Ammon's horn (tissue), 1 donor: Measurements from ENCODE around the gene UNC5A.

Source experiments
- DNase-seq: peaks from one replicate; pipeline ENCODE4 v3.0.0-alpha.2; 2016; ENCODE audit warnings: low spot score

The UNC5A gene

DNA sequence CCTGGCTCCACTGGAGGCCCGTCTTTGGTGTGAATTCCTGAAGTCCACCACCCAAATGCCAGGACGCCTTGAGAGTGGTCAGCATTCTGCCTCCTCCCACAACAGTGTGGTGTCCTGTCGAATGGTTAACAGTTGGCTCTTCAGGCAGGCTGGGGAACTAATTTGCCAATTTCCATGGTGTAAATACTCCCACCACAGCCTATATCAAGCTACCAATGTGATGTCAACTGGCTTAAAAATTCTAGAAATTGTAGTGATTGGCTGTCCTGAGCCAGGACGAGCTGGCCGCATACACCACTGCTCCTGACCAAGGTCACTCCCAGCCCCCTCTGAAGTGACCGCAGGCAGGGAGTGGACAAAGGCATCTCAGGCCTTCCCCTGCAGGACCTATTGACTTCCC, 11.1 kb downstream of the UNC5A start:
- no peak for DNase-seq

DNA sequence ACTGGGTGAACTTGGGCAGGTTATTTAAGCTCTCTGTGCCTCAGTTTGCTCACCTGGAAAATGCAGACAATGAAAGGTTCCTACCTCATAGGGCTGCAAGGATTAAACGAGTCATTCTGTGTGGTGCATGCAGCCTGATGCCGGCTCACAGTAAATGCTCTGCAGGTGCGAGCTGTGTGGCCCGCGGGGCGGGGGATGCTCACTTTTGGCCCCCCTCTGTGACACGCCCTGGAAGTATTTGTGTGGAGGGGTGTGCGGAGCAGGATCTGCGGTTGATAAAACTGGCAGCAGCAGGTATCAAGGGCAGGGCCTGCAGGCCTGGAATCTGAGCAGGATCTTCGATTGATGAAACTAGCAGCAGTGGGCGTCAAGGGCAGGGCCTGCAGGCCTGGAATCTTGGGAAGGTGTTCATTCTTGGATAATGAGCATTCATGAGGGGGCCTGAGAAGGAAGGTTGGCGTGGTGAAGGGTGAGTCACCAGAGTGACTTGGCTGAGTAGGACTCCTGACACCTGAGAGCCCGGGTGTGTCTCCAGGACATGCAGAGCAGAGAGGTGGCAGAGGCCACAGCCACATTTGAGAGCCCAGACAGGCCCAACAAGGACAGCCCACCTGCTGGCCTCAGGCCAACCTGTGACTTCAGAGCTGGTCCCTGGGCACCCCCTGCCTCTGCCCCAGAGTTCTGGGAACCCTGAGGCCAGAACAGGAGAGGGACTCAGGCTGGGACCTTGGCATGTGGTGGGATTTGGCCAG, 11.9 kb downstream of the UNC5A start:
- DNase-seq = no peak

DNA sequence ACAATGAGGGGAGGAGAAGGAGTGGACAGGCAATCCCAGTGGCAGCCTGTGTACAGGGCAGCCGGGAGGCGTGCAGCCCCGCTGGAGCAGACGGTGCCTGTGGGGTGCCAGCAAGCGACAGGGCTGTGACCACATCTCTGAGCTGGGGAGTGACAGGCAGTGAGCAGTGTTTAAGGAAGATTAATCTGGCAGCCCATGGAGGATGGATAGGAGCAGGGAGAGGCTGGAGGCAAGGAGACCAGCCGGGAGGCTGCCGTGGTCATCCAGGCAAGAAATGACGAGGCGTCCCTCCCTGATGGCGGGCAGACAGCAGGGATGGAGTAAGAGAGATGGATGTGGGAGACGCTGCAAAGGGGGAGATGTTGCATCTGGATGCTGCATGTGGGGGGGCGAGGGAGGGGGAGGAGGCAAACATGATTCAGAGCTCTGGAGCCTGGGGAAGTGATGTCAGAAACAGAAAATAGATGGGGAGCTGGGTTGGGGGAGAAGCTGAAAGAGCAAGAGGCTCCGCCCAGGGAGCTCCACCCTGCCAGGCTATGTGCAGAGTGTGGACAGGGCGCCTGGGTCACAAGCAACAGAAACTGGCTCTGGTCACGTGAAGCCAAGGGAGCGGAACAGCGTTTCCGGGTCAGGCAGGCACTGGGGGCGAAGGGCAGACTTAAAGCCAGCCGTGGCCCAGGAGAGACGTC, 12.6 kb downstream of the UNC5A start:
- DNase-seq = no peak

DNA sequence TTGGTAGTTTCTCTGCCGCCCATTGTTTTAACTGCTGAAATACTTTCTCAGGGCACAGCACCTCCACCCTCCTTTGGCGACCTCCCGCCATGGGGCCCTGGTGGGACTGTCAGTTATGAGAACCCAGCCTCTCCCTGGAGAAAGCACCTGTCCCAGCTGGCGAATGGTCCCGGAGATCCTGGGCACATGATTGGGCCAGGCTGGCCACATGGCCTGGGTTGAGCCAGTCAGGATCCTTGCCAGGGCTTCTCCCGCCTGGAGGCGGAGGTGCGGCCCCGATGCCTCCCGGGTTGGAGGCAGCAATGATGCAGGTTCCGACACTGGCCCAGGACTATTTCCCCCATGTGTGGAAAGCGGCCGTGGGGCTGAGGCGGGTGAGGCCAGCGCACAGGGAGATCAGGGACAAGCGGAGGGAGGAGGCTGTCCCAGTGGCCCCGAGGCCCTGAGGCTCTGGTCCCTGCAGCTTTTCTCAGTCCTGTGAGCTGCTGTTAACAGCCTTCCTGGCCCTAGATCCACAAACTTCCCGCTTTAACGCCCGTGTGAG, 13.6 kb downstream of the UNC5A start:
- no peak for DNase-seq

DNA sequence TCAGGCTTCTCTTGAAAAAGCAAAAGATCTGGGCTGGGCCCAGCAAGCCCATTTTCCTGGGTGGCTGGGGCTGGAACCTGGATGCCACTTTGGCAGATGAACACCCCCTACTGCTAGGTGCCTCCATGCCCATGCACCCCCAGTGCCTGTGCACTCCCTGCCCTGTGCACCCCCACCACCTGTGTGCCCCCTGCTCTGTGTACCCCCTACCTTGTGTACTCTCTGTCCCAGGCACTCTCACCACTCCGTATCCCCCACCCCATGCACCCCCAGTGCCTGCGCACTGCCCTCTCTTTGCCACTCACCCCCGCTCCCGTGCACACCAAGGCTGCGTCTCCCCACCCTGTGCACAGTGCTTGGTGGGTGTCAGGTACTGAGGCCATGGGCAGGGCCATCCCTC, 14.2 kb downstream of the UNC5A start:
- no peak for DNase-seq

DNA sequence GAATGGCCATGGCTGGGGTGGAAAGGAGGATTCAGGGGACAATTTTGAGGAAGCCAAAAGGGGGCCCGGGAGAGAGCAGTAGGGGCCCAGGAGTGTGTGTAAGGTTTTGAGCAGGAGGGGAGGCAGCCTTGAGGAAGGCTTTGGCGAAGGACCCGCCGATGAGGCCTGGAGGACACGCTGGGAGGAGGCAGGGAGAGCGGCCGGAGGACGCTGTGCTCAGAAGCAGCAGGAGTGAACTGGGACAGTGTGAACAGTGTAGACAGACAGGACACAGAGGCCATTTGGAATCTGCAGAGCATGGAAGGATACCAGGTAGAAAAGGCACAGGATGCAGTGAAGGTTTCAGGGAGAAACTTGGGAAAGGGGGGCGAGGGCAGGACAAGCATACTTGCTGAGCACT, 14.9 kb downstream of the UNC5A start:
- no peak for DNase-seq

DNA sequence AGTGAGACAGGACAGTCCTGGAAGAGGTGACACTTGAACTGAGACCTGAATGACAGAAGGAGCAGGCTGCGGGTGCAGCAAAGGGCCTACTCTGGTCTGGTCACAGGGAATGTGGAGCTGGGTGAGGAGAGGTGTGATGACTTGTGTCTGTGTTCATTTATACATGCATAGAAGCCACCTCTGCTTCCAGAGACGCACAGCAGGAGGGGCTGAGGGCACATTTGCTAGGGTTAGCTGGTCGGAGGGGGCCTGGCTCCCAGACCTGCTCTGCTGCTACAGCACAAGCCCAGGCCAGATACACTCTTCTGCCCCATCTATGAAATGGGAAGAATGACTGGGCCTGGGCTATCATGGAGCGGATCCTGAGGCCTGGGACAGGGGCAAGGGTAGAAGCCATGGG, 15.6 kb downstream of the UNC5A start:
- DNase-seq = no peak

DNA sequence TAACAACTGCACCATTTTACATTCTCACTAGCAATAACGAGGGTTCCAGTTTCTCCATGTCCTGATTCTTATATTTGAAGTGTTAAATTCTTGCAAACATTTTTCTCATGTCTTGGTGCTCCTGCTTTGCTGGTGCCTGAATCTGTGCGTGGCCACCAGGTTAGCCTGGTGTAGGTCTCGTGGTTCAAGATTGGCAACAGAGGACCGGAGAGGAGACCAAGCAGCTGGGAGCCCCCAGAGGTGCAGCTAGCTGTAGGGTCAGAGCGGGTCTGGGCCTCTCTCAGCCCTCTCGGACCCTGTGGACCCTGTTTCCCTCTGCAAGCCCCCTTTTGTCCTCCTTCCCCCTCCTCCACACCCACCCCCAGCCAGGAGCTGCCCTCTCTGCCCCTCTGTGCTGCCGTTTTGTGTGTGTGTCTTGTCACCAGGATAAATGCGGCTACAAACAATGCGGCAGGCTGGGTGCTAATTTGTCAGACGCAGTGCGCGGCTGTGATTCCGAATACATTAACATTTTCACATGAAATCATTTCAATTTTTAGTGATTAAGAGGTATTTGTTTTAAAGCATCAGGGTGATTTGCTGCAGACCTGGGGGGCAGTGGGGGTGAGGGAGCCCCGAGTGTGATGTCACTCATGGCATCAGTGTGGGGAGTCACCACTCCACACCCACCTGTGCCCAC, 17.5 kb downstream of the UNC5A start:
- no peak for DNase-seq

DNA sequence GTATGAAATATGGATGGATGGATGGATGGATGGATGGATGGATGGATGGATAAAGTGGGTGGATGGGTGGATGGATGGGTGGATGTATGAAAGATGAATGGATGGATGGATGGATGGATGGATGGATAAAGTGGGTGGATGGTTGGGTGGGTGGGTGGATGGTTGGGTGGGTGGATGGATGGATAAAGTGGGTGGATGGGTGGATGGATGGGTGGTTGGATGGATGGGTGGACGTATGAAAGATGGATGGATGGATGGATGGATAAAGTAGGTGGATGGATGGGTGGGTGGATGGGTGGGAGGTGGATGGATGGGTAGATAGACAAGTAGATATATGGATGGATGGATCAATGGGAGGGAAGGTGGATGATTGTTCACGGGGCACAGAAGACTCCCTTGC, 19.0 kb downstream of the UNC5A start:
- DNase-seq = no peak

DNA sequence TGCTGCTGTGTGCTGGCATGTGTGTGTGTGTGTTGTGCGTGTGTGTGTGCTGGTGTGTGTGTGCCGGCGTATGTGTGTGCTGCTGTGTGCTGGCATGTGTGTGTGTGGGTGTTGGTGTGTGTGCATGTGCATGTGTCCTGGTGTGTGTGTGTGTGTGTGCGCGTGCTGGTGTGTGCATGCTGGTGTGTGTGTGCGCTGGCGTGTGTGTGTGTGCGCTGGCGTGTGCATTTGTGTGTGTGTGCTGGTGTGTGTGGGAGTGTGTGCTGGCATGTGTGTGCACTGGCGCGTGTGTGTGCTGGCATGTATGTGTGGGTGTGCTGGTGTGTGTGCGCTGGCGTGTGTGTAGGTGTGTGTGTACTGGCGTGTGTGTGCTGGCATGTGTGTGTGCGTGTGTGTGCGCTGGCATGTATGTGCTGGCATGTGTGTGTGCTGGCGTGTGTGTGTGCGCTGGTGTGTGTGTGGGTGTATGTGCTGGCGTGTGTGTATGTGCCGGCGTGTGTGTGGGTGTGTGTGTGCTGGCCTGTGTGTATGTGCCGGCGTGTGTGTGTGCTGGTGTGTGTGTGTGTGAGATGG, 20.1 kb downstream of the UNC5A start:
- no peak for DNase-seq

DNA sequence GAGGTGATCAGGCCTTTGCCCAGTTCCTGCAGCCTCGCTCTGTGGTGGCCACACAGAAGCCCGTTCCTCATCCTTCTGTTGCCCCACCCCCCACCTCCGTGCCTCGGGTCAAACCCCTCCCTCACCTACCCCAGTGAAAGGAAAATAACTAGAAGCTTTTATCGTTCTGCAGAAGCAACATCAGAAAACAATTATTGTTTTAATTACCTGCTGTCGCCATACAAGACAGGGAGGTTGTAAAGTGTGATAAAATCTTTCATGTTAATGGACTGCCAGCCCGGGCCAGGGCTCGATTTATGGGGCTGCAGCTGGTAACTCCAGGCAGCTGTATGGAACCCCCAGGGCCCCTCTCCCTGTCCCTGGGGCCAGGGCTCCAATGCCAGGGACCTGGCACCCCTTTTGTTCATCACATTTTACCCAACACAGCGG, 20.6 kb downstream of the UNC5A start:
- DNase-seq = no peak

DNA sequence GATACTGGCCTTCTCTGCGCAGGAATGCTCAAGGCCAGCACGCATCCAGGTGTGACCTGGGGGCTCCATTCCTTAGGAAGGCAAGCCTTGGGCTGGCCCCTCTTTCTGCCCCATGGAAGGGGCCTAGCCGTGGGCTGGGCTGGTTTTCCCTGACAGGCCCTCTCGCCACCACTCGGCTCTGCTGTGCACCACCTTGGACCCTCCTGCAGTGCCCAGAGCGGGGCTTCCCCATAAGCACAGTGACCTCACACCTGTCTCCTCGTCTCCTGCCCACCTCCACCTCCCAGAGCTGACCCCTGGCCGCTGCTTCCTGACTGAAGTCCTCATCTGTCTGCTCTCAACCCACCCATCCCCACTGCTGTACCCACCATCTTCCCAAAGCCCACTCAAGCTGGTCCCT, 21.1 kb downstream of the UNC5A start:
- no peak for DNase-seq

DNA sequence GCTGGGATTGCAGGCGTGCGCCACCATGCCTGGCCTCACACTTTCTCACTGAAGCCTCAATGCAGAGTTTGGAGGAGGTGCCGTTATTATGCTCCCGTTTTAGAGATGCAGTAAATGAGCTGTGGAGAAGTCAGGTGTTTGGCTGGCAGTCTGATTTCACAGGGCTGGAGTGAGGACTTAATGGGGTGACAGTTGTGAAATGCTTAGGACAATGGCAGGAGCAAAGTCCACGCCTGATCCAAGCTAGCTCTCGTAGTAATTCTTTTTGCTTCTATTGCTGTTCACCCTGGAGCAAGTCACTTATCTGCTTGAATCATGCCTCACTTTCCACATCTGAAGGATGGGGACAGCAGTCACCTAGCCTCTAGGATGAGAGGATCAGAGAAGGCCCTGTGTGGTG, 21.8 kb downstream of the UNC5A start:
- DNase-seq = no peak

DNA sequence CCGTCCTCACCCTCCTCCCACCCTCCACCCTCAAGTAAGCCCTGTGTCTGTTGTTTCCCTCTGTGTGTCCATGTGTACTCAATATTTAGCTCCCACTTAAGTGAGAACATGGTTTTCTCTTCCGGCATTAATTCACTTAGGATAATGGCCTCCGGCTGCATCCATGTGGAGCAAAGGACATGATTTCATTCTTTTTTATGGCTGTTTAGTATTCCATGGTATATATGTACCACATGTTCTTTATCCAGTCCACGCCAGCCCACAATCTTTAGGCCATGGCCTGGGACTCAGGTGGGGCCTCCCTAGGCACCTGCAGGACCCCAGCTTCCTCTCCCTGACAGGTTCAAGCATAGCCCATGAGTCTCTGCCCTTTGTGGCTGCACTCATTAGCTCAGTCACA, 22.9 kb downstream of the UNC5A start:
- DNase-seq = no peak

DNA sequence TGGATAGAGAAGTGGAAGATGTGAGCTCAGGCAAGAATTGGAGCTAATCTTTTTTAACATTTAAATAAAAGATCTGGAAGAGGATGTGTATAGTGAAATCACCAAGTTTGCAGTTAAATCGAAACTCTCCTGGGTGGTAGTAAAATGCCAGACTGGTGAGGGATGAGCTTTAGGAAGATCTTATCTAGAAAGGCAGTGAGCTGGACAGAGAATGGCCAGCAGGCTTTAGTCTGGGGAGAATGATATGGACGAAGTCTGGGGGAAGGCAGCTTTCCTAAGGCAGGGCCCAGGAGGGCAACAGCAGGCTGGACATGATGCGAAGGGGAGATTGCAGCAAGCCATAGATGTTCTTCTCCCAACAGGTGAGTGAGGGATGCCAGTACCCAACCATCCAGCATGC, 25.6 kb downstream of the UNC5A start:
- DNase-seq = no peak

DNA sequence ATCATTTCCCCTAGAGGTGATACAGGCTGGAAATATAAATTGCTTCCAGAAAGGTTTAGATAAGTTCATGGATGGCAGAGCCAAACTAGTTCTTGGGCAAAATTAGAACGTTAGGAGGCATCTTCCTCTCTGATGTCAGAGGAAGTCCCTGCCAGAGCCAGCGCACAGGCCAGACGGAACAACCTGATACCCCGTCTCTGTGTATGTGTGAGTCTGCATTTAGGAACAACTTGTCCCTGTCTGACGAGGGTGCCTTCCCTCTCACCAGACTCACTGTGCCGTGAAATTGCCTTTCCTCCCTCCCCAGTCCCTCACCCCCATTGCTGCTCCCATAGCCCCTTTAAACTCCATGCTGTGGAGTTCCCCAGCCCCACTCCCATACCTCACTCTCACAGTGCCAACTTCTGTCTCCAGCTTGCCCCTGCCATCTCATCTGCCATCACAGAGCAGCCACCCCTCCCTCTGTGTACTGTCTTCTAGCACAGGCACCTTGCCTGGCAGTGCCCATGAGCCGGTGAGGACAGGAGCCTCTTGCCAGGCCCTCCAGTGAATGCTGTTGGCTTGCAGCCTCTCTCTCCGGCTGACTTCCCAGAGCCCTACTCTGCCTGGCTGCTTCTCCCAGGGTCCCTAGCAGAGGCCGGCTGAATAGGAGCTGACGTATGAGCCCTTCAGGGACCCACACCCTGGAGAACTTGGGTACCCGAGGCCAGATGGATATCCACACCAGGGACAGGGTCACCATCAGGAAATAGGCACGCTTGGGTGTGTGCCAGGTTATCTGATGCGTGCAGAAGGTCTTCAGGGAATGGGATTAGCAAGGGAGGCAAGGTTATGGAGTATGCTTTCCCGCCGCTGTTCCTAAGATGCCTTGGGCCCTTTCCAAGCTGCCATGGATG, 26.7 kb downstream of the UNC5A start:
- peak; percentile 41 for DNase-seq

DNA sequence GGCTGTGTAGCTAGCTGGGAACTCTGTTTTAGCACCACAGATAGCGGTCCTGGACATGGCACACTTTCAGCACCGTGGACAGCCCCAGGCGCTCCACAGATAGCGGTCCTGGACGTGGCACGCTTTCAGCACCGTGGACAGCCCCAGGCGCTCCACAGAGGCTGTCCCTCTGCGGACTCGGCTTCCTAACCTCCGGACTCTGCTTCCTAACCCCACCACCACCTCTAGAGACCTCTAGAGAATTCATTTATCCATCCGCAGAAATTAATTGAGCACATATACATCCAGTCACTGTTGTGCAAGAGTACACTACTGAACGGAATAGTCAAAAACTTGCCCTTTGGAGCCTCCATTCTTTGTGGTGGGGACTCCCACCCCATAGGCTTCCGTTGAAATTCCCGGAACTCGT, 27.4 kb downstream of the UNC5A start:
- peak; percentile 85 for DNase-seq

DNA sequence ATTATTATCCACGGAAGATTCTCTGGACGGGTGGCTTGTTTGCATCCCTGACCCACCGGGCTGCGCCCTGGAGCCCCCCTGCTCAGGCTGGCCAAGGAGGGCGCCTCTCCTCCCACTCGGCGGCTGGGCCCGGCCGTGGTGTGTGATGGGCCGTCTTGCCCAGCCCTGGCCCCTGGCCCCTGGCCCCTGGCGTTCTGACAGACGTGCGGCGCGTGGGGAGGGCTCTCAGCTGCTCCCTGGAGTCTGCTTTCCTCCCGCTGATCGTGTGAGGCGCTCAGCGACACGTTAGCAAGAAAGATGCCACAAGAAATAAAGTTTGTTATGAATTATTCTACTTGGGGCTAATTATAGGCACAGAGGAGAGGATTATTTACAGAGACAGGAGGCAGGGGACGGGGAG, 33.3 kb downstream of the UNC5A start:
- DNase-seq = no peak

DNA sequence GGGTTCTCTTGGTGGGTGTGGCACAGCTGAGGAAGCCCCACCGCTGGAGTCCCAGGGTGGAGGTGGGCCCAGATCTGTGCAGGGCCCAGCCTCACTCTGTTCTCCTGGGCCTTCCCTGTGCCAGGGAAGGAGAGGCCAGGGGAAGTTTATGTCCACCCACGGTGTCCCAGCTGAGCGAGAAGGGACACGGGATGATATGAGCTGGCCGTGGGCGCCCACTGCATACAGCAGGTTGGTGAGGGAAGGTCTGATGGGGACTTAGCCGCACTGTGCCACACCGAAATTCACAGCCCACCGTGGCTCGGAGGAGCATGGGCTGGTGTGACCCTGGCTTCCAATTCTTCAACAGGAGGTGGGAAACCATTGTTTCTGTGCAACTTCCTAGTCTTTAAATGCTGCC, 33.9 kb downstream of the UNC5A start:
- DNase-seq = no peak

DNA sequence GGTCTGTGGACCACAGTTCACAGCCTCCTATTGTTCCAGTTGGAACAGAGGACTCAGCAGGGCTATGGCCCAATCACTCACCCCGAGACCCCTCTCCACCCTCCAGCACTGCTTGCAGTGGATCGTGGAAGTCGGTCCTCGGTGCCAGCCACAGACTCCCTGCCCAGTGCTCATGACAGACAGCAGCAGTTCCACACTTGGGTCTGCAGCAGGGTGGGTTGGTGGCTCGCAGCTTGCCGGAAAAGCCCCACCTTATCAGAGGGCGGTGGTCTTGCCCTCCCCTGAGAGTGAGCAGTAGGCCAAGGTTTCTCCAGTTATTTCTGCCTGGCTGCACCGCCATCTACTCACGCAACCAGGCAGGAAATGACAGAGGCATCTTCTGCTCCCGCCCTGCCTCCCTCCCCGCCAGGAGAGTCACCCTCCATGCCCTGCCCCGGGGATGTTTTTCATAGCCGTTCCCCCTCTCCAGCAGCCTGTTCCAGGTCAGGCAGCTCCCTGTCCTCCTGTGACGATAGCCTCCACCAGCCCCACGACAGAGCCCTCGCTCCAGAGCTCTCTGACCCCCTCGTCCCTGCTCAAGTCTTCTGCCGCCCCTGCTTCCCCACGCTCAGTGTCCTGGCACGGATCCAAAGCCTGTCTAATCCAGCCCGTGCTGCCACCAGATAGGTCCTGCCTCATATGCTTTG, 34.5 kb downstream of the UNC5A start:
- no peak for DNase-seq

DNA sequence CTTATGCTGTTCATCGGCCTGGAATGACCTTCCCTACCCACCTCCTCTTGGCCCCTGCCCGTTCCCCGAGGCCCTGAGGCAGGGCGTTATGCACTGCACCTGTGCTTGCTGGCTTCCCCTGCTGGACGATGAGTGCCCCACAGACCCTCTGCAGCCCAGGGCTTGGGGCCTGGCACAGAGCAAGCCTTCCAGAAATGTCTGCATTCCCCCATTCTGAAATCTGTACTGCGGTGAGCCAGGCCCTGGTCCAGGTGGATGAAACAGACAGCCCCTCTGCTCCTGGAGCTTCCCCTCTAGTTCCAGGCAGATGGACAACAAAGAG, 35.0 kb downstream of the UNC5A start:
- DNase-seq = no peak
